ENCODE data around the gene ETV7. TPM values are rescaled to one million over a fixed set of nuclear protein-coding genes. Genes with fewer than 3 reads are reported as not detected.
"Not testable (repeated sequence)": the region's sequence is repeated elsewhere in the genome, so short reads cannot be mapped to it uniquely, and the experiment has no call there.

Gene ETV7
- total RNA-seq, 4 donors from 2014 or later = 1.3 to 1.5 TPM; not detected in 2

- Histone ChIP-seq H3K4me1 (peaks cover 0 to 12% (median 0%) of the 10 kb centered on the region in 3 donors), H3K27me3 (peaks cover 24% of the 10 kb centered on the region), H3K4me3 (peak overlapping the region in 1 of 2 donors; percentile 26), H3K27ac (peak overlapping the region in 1 of 4 donors; percentile 48), H3K9me3 (no peaks in the 10 kb centered on the region), H3K36me3 (no peaks in the 10 kb centered on the region)
- ATAC-seq = peak; percentile 80
- 41 to 51% methylated on average over 12 to 20 of the region's 36 CpGs for WGBS, 2 donors (ENCODE audit: low coverage in 1 of 2)
- no peak for TF ChIP-seq POLR2A (IDR thresholded peaks at IDR 0.05)
- peak; percentile 26 for TF ChIP-seq POLR2AphosphoS5 (IDR thresholded peaks at IDR 0.05)
- peak; percentile 80 to 97 (median 92) for TF ChIP-seq CTCF (IDR thresholded peaks at IDR 0.05)
- TF ChIP-seq EP300 (IDR thresholded peaks at IDR 0.05) = no peak
Observed at GRCh38 chr6:36340618-36341454, 46.6 kb downstream of the ETV7 start.

- Histone ChIP-seq H3K27ac (no peak overlapping the region), H3K4me1 (peaks cover 0 to 12% (median 0%) of the 10 kb centered on the region in 3 donors), H3K4me3 (no peak overlapping the region), H3K36me3 (no peaks in the 10 kb centered on the region), H3K9me3 (no peaks in the 10 kb centered on the region), H3K27me3 (peaks cover 30% of the 10 kb centered on the region)
- no peak for TF ChIP-seq EP300 (IDR thresholded peaks at IDR 0.05)
- no peak for TF ChIP-seq POLR2A (IDR thresholded peaks at IDR 0.05)
- TF ChIP-seq CTCF (IDR thresholded peaks at IDR 0.05) = no peak
- no peak for TF ChIP-seq POLR2AphosphoS5 (IDR thresholded peaks at IDR 0.05)
- 56 to 66% methylated on average over 12 of the region's 12 CpGs for WGBS, 2 donors (ENCODE audit: low coverage in 1 of 2)
- ATAC-seq = no peak
Observed at GRCh38 chr6:36340306-36340617, 47.2 kb downstream of the ETV7 start.

GRCh38 chr6:36339146-36339545 lies 48.3 kb downstream of the ETV7 start:
- WGBS, 2 donors (ENCODE audit: low coverage in 1 of 2) = 65 to 100% methylated on average over 1 to 5 of the region's 12 CpGs
- H3K9me3 ChIP-seq = no peaks in the 10 kb centered on the region
- H3K27me3 ChIP-seq = peaks cover 35% of the 10 kb centered on the region
- peaks cover 0 to 12% (median 0%) of the 10 kb centered on the region in 3 donors for H3K4me1 ChIP-seq
- no peak overlapping the region for H3K4me3 ChIP-seq
- no peak overlapping the region for H3K27ac ChIP-seq
- no peaks in the 10 kb centered on the region for H3K36me3 ChIP-seq
- ATAC-seq = no peak
- TF ChIP-seq POLR2A (IDR thresholded peaks at IDR 0.05) (no peak), POLR2AphosphoS5 (IDR thresholded peaks at IDR 0.05) (no peak), CTCF (IDR thresholded peaks at IDR 0.05) (no peak), EP300 (IDR thresholded peaks at IDR 0.05) (no peak)

- Histone ChIP-seq H3K4me1 (peaks cover 0 to 12% (median 0%) of the 10 kb centered on the region in 3 donors), H3K27me3 (peaks cover 40% of the 10 kb centered on the region)
- not testable (repeated sequence) for H3K9me3 ChIP-seq, H3K4me3 ChIP-seq, H3K36me3 ChIP-seq, H3K27ac ChIP-seq, ATAC-seq
- 100% methylated on average over 1 of the region's 1 CpG for WGBS, 2 donors (ENCODE audit: low coverage in 1 of 2)
Observed at GRCh38 chr6:36338223-36338622, 49.2 kb downstream of the ETV7 start.

- Histone ChIP-seq H3K4me3 (no peak overlapping the region), H3K27me3 (peaks cover 42% of the 10 kb centered on the region), H3K4me1 (peaks cover 0 to 12% (median 0%) of the 10 kb centered on the region in 3 donors), H3K9me3 (no peaks in the 10 kb centered on the region), H3K27ac (no peak overlapping the region), H3K36me3 (no peaks in the 10 kb centered on the region)
- no peak for ATAC-seq
- TF ChIP-seq POLR2A (IDR thresholded peaks at IDR 0.05) (no peak), CTCF (IDR thresholded peaks at IDR 0.05) (no peak), EP300 (IDR thresholded peaks at IDR 0.05) (no peak), POLR2AphosphoS5 (IDR thresholded peaks at IDR 0.05) (no peak)
- WGBS, 2 donors (ENCODE audit: low coverage in 1 of 2) = 89 to 91% methylated on average over 1 of the region's 1 CpG
Observed at GRCh38 chr6:36337814-36338213, 49.7 kb downstream of the ETV7 start.

Measured in gastroesophageal sphincter (tissue), 4 donors.